CD4-positive, alpha-beta T cell treated with Interleukin-21 for 1 hour (primary cell): ENCODE data around the gene MEGF10.

Experiments
- DNase-seq: peaks from one replicate; pipeline ENCODE4 v3.0.0-alpha.2; 2020

Gene MEGF10

GRCh38 chr5:127450046-127450445, 159.4 kb downstream of the MEGF10 start:
- no peak for DNase-seq

DNA sequence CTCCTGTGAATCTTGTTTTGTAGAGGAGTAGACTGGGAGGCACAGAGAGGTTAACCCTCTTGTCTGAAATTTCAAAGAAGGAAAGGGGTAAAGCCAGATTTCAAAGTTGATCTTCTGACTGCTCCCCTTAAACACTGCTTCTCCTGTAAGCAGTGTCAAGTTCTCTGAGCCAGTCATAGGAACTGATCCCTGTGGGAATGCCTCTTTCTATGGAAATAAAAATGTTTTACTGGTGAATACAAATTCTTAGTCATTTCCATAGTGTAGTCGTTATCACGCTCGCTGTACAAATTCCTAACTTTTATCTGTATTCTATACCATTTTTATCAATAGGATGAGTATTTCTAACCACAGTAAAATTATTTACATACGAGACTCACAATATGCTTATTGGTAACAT, 160.5 kb downstream of the MEGF10 start:
- no peak for DNase-seq

- no peak for DNase-seq
Measured at GRCh38 chr5:127452626-127453025, 162.0 kb downstream of the MEGF10 start.

DNA sequence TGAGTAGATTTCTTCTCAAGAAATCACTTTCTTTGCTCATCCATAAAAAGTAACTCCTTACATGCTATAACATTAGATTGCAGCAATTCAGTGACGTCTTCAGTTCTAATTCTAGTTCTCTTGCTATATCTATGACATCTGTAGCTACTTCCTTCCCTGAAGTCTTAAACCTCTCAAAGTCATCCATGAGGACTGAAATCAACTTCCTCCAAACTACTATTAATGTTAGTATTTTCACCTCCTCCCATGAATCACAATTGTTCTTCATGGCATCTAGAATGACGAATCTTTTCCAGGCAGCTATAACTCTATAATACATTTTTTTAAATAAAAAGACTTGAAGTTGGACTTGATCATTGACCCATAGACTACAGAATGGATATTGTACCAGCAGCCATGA, 180.6 kb downstream of the MEGF10 start:
- DNase-seq = no peak

DNA sequence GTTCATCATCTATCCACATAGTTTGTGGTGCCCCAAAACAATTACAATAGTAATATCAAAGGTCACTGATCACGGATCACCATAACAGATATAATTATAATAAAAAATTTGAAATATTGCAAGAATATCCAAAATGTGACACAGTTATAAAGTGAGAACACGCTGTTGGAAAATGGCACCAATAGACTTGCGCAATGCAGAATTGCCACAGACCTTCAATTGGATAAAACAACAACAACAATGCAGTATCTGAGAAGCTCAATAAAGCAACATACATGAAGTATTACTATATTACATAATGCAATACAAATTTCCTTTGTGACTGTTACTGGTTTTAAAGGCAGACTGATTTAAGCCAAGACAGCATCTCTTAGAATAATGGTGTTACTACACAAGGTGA, 182.1 kb downstream of the MEGF10 start:
- DNase-seq = no peak

DNA sequence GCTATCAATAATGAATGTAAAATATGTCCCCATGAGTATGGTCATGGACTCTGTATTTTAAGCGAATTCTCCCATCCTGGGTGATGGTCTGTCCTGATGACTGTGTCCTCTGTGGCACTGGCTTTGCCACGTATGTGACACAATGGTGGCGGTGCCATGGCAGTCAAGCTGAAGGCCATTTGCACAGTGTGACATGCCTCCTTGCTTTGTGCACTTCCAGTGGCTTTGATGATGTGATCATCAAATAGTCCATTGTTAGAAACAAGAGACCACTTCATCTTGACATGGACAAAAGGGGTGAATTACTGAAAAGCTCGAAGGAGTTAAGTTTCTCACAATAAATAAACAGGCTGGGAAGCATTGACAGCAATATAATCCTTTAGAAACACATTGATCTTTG, 195.9 kb downstream of the MEGF10 start:
- DNase-seq = no peak

GRCh38 chr5:127492854-127493738, 202.5 kb downstream of the MEGF10 start:
- DNase-seq = peak; percentile 42

DNA sequence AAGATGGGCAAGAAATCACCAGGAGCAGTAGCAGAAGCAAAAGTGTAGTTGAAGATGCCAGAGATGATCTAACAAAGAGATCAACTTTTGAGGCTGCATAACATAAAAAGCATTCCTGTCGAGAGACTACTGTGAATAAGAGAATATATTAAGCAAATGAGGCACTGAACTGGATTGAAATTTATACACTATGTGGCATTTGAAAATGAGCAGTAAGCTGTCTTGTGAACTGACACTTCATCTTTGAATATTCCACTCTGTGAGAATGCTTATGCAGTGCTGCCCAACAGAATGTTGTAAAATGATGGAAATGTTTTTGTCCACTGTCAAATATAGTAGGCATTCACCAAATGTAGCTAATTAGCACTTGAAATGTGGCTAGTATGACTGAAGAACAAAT, 208.0 kb downstream of the MEGF10 start:
- DNase-seq = no peak

GRCh38 chr5:127505905-127506304, 215.3 kb downstream of the MEGF10 start:
- no peak for DNase-seq

GRCh38 chr5:127506616-127507015, 216.0 kb downstream of the MEGF10 start:
- no peak for DNase-seq

DNA sequence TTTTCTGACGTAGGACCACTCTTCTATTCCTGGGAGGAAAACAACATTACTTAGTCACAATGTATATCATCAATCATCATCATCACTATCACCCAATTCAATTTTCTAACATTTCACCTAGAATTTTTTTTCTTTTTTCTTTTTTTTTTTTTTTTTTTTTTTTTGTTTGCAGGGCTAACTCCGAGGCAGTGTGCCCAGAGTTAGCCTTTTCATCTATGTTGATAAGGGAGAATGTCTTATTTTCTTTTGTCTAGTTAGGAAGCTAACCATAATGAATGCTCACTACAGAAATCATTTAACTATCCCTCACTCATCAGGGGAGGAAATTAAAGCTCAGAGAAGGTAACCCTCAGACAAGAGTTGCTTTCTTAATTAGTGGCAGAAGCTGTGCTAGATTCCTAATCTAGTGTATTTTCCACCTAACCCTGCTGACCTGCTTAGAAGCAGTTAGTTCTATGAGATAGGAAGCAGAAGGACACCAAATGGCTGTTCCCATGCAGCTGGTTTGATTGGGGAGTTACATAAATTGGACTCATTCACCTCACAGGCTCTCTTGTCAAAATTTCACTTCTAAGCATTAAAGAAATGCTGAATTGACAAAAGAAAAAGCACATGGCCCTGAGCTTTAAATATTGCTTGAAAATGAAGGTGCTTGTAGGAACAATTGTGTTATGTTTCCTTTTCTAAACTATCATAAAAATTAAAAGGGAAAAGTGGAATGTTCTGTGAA, 218.2 kb downstream of the MEGF10 start:
- DNase-seq = no peak
